HG02973 (cell line): Measurements from ENCODE around the gene STPG4.

Experiments
- ATAC-seq: cut with Tn5 transposase; IDR thresholded peaks from one replicate; pipeline ENCODE4 v1.9.1; 2021; ENCODE audit warnings: moderate library complexity; ENCODE audit not compliant: unreplicated experiment

The STPG4 gene

DNA sequence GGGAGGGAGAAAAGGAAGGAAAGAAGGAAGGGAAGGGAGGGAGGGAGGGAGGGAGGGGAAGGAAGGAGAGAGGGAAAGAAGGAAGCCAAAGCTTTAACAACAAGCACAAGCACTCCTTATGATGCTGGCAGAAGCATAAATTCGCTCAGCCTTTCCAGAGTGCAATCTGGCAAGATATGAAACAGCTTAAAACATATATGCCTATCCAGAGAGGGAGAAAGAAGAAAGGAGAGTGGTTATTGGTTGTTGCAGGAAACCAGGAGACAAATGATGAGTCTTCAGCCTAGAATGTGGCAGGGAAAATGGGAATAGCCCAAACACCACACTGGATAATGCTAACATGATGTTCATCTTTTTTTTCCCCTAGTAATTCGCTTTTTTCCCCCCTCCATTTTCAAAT is 64.0 kb downstream of the STPG4 start:
- no peak for ATAC-seq

DNA sequence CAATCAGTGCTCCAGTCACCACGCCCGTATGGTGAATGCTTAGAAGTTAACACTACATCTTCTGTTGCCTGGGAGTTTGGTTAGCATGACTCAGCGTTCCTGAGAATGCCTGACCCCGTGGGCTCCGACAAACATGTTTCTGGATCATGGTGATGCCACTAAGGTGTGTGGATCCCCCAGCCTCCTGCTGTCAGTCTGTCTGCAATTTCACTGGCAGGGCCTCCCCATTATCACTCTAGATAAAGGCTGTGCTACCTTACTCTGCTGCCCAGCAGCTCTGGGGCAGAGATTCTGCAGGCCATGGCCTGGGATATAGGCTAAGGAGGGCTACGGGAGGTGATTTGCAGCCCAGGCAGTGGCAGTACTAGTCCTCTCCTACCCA is 66.0 kb downstream of the STPG4 start:
- no peak for ATAC-seq

DNA sequence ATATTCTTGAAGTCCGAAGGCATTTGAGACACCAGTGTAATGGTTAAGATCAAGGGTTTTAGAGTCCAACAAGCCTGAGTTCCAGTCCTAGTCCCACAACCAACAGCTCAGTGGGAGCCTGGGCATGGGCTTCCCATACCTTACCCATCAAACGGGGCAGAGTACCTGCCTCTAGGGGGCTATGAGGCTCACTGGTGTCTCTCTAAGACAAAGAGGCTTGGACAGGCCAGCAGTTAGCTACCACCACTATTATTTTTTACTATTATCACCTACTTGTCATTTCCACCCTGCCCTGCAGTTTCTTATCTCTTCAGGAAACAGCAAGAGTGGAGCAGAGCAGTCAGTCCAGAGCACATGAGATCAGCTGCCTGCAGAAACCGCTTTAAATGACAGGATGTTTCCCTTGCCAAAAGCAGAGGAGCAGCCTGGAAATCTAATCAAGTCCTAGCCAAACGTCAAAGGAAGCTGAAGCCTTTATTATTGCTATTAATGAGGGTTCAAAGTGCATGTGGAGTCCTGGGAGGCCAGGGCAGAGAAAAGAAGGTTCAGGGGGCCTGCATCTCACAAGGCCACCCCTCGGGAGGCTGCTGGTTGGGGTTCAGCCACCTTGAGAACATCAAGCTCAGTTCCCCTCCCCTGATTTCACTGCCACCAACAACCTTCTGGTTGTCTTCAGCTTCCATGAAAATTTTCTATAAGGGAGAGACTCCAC is 66.6 kb downstream of the STPG4 start:
- no peak for ATAC-seq

DNA sequence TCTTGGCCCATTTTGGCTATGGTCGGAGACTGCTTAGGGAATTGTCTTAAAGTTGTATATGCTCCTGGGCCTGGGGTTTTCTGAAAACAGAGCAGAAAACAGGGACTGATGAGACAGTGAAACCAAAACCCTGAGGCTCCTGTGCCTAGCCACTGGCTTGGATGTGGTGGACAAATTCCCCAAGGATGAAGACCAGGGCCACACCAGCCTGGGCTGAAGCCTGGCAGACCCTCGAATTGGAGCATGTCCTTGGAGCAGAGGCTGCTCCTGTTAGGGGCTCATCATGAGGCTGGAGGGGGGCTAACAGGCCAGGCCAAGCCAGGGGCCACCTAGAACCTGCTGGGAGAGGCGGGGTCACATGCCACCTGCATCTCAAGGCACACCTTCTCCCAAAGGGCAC is 68.1 kb downstream of the STPG4 start:
- no peak for ATAC-seq

DNA sequence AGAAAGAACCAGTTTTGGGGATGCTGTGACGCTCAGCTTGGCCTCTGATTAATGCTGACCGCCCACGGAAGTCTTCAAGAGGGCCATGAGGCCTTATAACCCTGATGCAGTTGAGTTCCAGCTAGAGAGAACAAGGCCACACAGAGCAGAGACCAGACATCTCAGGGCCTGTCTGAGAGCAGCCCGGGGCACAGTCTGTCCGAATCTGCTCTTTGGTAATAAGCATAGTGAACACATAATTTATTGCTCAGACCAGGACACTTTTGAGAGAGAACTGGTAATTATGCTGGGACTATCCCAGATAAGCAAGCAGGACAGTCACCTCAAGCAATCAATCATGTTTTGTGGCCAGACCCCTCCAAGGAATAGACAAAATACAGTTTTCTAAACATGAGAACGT is 68.5 kb downstream of the STPG4 start:
- ATAC-seq, result no peak

DNA sequence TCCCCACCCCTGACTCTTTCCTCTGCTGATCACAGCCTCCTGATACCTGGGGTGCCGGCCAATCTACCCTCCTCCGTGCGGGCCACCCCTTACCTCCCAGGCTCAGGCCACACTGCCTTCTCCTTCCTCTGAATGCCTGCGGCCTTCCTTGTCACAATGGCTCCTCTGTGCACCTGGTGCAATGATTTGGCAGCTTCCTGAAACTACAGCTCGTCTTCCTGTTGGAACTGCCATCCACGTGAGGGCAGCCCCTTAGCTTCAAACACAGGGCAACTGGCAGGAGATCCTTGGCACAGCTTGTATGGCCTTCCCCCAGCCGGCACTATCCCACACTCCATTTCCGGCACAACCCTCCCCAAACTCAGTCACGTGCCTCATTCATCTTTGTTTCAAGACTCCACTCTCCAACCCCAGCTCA is 69.0 kb downstream of the STPG4 start:
- ATAC-seq, result no peak

DNA sequence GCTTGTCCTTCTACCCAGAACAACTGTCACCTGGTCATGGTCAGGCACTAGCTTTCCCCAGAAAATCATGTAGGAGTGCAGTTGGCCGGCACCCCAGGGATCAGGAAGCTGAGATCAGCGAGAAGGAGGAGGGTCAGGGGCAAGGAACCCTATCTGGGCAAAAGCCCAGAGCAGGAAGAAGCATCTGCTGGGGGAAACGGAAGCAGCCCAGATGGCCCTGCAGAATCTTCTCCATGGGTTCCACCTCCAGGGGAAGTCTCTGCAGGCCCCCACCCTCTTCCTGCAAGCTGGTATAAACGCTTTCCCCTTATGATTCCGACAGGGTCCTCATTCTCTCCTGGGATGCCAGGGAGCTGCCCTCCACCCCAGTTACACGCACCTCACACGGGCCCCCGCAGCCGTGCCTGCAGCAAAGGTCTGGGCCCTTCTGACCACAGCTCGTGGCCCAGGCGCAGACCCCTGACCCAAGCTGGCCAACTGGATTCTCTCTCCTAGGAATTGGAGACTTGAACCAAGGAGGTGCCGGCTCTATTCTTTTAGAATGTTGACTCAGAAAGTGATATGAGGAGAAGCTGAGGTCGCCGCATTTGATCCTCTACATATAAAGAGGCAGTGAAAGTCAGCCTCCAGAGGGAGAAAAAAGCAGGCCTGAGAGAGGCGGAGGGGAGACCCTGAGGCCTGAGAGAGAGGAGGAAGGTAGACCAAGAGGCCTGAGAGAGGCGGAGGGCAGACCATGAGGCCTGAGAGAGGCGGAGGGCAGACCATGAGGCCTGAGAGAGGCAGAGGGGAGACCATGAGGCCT is 71.0 kb downstream of the STPG4 start:
- no peak for ATAC-seq

DNA sequence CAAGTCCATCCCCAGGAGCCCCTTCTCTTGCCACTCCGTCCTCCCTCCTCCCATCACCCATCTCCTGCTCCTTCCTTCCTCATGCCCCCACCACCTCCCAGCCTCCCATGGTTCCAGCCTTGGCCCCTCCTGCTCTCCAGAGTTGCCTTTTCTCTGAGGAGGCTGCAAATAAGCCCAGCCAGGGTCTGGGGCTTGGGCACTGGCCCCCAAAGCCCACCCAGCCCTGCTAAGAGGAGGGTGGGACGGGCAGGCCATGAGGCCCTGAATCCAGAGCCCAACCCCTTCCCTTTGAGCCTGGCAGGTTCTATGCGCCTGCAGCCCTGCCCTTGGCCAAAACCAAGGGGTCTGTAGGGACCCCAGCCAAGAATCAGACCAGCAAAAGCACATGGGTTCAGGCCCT is 71.6 kb downstream of the STPG4 start:
- no peak for ATAC-seq

DNA sequence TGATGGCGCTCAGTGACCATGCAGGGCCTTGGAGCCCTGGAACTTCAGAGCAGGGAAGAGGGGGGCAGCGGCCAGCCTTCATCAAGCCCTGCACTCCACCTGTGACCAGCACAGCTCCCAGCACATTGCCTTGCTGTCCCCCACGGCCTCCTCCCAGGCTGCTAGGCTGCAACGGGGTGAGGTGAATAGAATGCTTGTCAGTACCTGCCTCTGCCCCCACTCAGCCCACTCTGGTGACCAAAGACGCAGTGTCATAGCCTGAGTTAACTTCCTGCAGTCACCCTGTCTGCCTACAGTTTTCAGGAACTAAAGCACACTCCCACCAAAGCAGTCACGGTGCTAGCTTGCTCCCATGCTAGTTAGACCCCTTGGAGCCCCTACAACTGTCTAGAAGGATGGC is 72.1 kb downstream of the STPG4 start:
- no peak for ATAC-seq

DNA sequence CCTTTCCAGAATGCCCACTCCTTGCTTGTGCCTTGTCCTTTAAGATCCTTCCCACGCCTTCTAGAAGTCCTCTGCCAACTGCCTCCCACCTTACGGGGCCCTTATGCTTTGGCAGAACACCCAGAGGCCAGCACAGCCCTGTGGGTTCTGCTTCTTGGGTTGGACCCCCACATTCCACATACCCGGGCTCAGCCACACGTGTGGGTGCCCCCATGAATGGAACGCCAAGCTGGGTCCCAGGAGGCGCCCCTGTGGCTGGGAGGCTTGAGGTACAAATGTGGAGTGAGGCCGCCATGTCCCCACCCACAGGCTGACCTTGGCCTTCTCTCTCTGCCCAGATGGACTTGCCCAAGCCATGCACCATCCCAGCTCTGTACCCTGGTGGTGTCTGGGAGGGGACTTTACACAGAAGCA is 74.2 kb downstream of the STPG4 start:
- no peak for ATAC-seq

DNA sequence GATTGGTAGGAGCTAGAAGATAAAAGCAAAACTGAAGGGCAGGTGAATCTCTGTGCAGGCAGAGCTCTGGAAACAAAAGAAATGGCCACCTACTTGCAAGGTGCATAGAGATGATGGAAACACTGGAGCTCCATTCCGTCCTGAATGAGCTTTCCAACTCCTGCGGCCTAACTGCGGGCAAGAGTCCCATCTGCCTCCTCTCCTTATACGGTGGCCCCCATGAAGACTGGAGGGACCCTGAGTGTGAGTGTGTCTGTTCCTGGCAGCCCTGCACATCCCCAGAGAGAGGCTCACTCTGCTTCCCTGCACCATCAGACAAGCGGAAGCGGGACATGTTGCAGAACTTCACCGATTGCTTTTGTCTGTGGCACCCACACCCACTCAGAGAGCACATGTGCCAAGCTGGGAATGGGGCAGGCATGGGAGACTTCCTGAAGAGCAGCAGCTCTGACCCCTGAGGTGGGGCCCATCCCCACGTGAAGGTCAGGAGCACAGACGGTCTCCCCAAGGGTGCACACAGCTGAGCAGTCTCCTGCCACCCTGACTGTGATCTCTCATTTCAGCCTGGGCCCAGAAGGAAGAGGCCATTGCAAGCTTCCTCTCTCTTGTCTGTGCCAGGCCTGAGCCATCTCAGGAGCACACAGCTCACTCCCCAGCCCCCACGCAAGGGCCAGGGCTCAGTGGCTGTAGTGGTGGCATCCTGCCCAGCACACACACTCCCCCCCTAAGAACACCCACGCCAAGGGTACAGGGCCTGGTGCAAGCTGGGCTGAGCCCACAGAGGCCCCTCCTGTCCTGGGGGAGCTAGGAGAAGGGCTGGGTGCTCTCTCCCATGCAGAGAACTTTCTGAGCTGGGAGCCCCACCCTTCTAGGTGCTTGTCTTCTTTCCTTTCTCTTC is 75.3 kb downstream of the STPG4 start:
- no peak for ATAC-seq

DNA sequence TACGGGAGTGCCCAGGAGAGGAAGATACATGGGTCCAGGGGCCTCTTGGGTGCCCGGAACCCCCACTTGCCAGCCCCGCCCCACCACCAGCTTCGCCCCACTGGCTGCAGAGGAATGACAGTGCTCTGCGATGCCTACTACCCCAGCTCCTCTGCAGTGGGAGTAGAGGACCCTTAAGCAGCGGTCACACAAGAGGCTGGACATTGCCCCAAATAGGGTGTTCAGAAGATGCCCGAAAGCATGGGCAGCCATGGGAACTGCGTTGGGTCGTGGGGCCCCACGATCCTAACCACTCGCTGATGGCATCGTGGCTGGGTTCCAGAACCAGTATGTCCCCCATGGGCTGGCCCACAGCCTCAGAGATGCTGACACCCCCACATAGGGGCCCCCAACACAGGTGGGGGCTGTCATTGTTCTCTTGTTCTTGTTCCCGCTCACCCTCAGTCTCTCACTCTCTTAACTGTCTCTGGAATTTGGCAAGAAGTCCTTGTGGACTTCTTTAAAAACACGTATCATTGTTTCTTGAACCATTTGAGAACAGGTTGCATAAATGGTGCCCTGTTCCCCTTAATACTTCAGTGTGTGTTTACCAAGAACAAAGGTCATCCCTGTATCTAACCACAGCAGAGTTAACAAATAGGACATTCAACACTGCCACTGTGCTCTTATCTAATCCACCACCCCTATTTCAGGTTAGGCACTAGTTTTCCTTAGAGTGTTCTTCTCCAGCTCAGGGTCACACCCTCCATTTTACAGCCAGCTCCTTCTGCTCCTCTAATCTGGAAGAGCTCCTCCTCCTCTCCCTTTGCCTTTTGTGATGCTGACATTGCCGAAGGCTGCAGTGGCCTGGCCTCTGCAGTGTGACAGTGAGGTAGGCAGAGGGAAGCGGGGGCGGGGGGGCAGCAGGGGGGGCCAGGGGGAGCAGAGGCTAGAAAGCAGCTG is 76.3 kb downstream of the STPG4 start:
- ATAC-seq, result no peak

DNA sequence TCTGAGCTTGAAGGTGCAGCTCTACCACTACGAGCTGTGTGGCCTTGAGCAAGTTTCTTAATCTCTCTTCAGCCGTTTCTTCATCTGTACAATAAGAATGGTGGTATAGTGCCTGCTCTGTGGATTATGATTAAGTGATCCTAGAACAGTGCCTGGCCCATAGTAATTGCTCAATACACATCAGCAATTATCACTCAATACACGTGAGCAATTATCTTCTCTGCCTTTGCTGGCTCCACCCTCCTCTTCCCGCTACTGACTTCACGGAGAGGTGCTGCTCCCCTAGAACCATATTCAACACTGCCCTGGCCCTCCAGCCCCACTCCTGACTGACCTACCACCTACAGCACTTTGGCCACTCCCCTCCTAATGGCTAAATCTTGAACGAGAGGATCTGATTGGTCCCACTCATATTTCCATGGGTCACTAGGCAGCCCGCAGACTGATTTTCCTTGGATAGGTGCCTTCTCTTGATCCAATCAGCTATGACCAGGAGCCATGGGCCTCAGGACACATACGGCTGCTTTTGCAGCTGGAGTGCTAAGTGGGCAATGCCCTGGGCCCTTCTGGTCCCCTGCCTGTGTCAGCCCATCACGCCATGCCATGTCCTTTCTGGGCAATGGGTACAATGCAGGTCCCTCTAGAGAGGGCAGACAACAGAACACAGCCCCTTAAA is 77.5 kb downstream of the STPG4 start:
- ATAC-seq, result no peak

DNA sequence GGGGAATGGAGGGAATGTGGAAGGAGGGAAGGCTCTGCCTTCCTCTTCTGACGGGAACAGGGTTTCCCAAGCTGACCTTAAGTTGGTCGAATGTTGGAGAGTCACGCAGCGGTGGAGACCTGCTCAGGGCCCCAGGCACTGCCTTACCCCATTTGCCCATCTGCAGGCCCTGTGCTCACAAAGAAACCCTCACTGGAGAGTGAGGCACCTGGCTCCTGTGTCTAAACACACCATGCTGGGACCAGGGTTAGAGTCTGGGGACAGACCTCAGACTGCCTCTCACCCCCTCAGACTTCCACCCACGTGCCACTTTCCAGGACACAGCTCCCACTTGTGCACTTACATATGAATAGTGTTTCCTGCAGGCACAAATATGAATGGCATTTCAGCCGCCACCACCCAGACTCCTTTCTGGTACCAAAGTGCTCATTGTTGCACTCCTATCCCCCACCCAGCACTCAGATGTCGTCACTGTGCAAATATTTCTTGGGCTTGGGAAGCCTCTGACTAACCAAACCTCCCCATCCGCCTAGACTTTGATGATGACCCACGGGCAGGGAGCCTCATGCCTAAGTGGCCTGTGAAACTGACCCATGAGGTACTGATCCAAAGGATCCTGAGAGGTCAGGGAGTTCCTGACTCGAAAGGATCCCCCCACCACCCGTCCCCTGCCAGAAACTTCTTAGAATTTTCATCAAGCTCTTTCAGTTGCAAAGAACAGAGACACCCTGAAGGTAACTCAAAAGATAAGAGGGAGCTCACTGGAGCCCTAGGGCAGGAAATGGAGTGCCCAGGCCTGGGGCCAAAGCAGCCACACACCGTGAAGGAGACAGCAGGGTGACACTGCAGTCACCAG is 78.3 kb downstream of the STPG4 start:
- no peak for ATAC-seq

DNA sequence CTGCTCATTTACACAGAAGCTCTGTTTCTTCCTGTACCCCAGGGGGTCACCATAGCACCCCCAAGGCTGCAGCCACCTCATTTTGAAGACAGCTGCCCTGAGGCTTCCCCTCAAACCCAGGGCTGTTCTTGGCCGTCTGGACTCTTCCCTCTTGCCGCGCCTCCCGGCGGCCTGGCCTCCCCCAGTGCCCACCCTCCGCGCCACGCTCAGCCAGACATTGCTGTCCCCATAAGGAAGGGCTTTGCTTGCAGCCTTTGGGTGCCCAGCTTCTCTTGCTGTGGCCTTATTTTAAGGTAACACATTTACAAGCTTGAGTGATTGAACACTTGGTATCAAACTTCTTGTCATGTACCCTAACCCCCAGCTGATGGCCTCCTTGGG is 79.0 kb downstream of the STPG4 start:
- no peak for ATAC-seq

DNA sequence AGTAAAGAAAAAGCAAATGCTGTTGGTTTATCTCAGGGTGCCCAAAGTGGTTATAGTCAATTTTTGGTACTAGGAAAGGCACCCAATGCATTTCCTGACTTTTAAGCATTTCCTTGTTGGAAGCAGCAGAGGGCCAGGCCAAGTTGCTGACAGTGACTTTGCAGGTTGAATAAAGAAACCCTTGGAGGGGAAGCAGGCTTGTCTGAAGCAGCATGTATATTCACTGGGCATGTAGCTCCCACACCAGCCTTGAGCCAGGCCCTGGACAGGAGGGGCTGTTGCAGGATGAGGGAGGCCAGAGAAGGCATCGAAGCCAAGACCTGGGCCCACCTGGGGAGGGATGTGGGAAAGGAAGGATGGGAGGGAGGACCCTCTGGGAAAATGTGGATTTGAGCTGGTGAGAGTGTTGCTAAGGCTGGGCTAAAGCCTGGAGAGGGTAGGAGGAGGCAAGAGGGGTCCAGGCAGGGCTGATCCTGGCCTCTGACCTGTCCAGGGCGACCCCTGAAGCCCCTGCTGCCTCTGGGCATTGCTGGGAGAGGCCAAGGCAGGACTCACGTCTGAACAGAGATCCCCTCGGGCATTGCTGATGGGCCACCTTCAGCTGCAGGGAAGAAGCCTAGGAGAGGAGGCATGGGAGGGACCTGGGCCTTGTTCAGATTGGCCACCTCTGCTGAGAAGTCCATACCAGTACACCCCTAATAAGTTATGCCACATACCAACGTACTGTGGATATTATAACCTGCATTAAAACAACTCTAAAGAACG is 79.6 kb downstream of the STPG4 start:
- ATAC-seq, result no peak

DNA sequence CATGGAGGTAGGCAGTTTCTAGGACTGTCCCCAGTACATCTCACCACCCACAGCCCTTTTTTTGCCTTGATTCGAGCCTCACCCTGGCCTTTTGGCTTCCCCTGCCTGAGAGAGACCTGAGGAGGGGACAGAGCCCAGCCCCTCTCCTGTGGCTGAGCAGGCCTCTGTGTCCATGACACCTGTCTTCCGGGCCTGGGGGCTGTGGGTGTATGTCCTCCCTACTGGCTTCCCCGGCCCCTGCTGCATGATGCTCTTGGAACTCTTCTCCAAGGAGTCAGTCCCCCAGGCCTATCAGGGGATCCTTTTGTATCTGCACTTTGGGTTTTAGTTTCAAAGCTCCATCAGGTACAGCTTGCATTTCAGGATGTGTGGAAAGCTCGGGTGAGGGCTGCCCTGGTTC is 80.4 kb downstream of the STPG4 start:
- ATAC-seq, result no peak

DNA sequence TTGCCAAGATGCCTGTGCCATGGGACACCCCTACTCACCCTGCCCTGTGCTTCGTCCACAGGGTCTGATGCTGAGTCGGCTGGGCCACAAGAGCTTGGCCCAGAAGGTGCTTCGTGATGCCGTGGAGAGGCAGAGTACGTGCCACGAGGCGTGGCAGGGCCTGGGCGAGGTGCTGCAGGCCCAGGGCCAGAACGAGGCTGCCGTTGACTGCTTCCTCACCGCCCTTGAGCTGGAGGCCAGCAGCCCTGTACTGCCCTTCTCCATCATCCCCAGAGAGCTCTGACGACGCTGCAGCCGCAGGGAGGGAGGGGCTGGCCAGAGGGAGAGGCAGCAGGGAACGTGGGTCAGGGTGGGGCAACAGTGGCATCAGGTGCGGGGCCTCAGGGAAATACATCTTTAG is 81.5 kb downstream of the STPG4 start:
- no peak for ATAC-seq
